ENCODE data around the gene CSNK1G3.

CSNK1G3 gene

GRCh38 chr5:123505633-123506032, 6.3 kb upstream of the CSNK1G3 start:
- Histone ChIP-seq H3K27ac (no peak overlapping the region), H3K36me3 (ENCODE audit: insufficient read depth, low read length) (no peaks in the 10 kb centered on the region), H3K4me3 (no peak overlapping the region), H3K9me3 (ENCODE audit: low read depth, low read length) (no peaks in the 10 kb centered on the region), H3K9ac (ENCODE audit: insufficient read length) (no peak overlapping the region)
- DNase-seq (ENCODE audit: low read depth, low spot score): no peak
- TF ChIP-seq FOXP2 (optimal IDR thresholded peaks at IDR 0.05; ENCODE audit: control extremely low read depth, extremely low read length, insufficient read depth): no peak
- no peak for TF ChIP-seq EZH2 (IDR thresholded peaks at IDR 0.05)
- no peak for TF ChIP-seq POLR2AphosphoS5 (IDR thresholded peaks at IDR 0.05; ENCODE audit: borderline replicate concordance, low read depth, low read length)

- no peaks in the 10 kb centered on the region; the same call in 1 of the 2 replicates for H3K9me3 ChIP-seq (ENCODE audit: low read depth, low read length)
- no peaks in the 10 kb centered on the region for H3K36me3 ChIP-seq (ENCODE audit: insufficient read depth, low read length)
- TF ChIP-seq FOXP2 (optimal IDR thresholded peaks at IDR 0.05; ENCODE audit: control extremely low read depth, extremely low read length, insufficient read depth) (no peak), POLR2AphosphoS5 (IDR thresholded peaks at IDR 0.05; ENCODE audit: borderline replicate concordance, low read depth, low read length) (no peak), EZH2 (IDR thresholded peaks at IDR 0.05) (no peak)
- DNase-seq (ENCODE audit: low read depth, low spot score): no peak
- no peak overlapping the region for H3K27ac ChIP-seq
- H3K9ac ChIP-seq (ENCODE audit: insufficient read length): no peak overlapping the region
- no peak overlapping the region for H3K4me3 ChIP-seq
Measured at GRCh38 chr5:123508441-123508840, 3.5 kb upstream of the CSNK1G3 start.

- Histone ChIP-seq H3K36me3 (ENCODE audit: insufficient read depth, low read length) (no peaks in the 10 kb centered on the region), H3K9me3 (ENCODE audit: low read depth, low read length) (no peaks in the 10 kb centered on the region; the same call in 1 of the 2 replicates), H3K9ac (ENCODE audit: insufficient read length) (peak overlapping the region; percentile 72), H3K4me3 (peak overlapping the region; percentile 94), H3K27ac (peak overlapping the region; percentile 65; the same call in 1 of the 2 replicates)
- DNase-seq (ENCODE audit: low read depth, low spot score): no peak
- TF ChIP-seq EZH2 (IDR thresholded peaks at IDR 0.05) (no peak), POLR2AphosphoS5 (IDR thresholded peaks at IDR 0.05; ENCODE audit: borderline replicate concordance, low read depth, low read length) (no peak), FOXP2 (optimal IDR thresholded peaks at IDR 0.05; ENCODE audit: control extremely low read depth, extremely low read length, insufficient read depth) (no peak)
Measured at GRCh38 chr5:123511290-123511647, 708 bp upstream of the CSNK1G3 start.

- Histone ChIP-seq H3K4me3 (peak overlapping the region; percentile 94), H3K36me3 (ENCODE audit: insufficient read depth, low read length) (no peaks in the 10 kb centered on the region), H3K27ac (no peak overlapping the region), H3K9ac (ENCODE audit: insufficient read length) (peak overlapping the region; percentile 85), H3K9me3 (ENCODE audit: low read depth, low read length) (no peaks in the 10 kb centered on the region; the same call in 1 of the 2 replicates)
- no peak for TF ChIP-seq EZH2 (IDR thresholded peaks at IDR 0.05)
- TF ChIP-seq FOXP2 (optimal IDR thresholded peaks at IDR 0.05; ENCODE audit: control extremely low read depth, extremely low read length, insufficient read depth): no peak
- no peak for TF ChIP-seq POLR2AphosphoS5 (IDR thresholded peaks at IDR 0.05; ENCODE audit: borderline replicate concordance, low read depth, low read length)
- no peak for DNase-seq (ENCODE audit: low read depth, low spot score)
Measured at GRCh38 chr5:123512611-123513461, 859 bp downstream of the CSNK1G3 start.

GRCh38 chr5:123514615-123515355, 2.8 kb downstream of the CSNK1G3 start:
- no peak overlapping the region for H3K27ac ChIP-seq
- DNase-seq (ENCODE audit: low read depth, low spot score): no peak
- no peaks in the 10 kb centered on the region for H3K36me3 ChIP-seq (ENCODE audit: insufficient read depth, low read length)
- TF ChIP-seq EZH2 (IDR thresholded peaks at IDR 0.05) (no peak), POLR2AphosphoS5 (IDR thresholded peaks at IDR 0.05; ENCODE audit: borderline replicate concordance, low read depth, low read length) (no peak), FOXP2 (optimal IDR thresholded peaks at IDR 0.05; ENCODE audit: control extremely low read depth, extremely low read length, insufficient read depth) (no peak)
- no peak overlapping the region for H3K9ac ChIP-seq (ENCODE audit: insufficient read length)
- H3K9me3 ChIP-seq (ENCODE audit: low read depth, low read length): no peaks in the 10 kb centered on the region; the same call in 1 of the 2 replicates
- no peak overlapping the region for H3K4me3 ChIP-seq

GRCh38 chr5:123515904-123516303, 3.9 kb downstream of the CSNK1G3 start:
- no peaks in the 10 kb centered on the region for H3K36me3 ChIP-seq (ENCODE audit: insufficient read depth, low read length)
- TF ChIP-seq EZH2 (IDR thresholded peaks at IDR 0.05) (no peak), POLR2AphosphoS5 (IDR thresholded peaks at IDR 0.05; ENCODE audit: borderline replicate concordance, low read depth, low read length) (no peak), FOXP2 (optimal IDR thresholded peaks at IDR 0.05; ENCODE audit: control extremely low read depth, extremely low read length, insufficient read depth) (no peak)

GRCh38 chr5:123517476-123517875, 5.5 kb downstream of the CSNK1G3 start:
- no peak overlapping the region for H3K4me3 ChIP-seq
- H3K36me3 ChIP-seq (ENCODE audit: insufficient read depth, low read length): no peaks in the 10 kb centered on the region
- no peak overlapping the region for H3K27ac ChIP-seq
- TF ChIP-seq FOXP2 (optimal IDR thresholded peaks at IDR 0.05; ENCODE audit: control extremely low read depth, extremely low read length, insufficient read depth) (no peak), EZH2 (IDR thresholded peaks at IDR 0.05) (no peak), POLR2AphosphoS5 (IDR thresholded peaks at IDR 0.05; ENCODE audit: borderline replicate concordance, low read depth, low read length) (no peak)
- no peak overlapping the region for H3K9ac ChIP-seq (ENCODE audit: insufficient read length)
- no peak for DNase-seq (ENCODE audit: low read depth, low spot score)
- H3K9me3 ChIP-seq (ENCODE audit: low read depth, low read length): no peaks in the 10 kb centered on the region

More at GRCh38 chr5:123515904-123516303, 3.9 kb downstream of the CSNK1G3 start:
- H3K4me3 ChIP-seq: 0 out of 2 replicates have a peak overlapping the region, but pooled peaks have one; percentile 4
- no peak overlapping the region for H3K9ac ChIP-seq (ENCODE audit: insufficient read length)
- no peaks in the 10 kb centered on the region; the same call in 1 of the 2 replicates for H3K9me3 ChIP-seq (ENCODE audit: low read depth, low read length)
- DNase-seq (ENCODE audit: low read depth, low spot score): no peak
- no peak overlapping the region for H3K27ac ChIP-seq

GRCh38 chr5:123518111-123518510, 6.1 kb downstream of the CSNK1G3 start:
- Histone ChIP-seq H3K9me3 (ENCODE audit: low read depth, low read length) (no peaks in the 10 kb centered on the region), H3K36me3 (ENCODE audit: insufficient read depth, low read length) (no peaks in the 10 kb centered on the region), H3K4me3 (no peak overlapping the region), H3K27ac (no peak overlapping the region), H3K9ac (ENCODE audit: insufficient read length) (no peak overlapping the region)
- TF ChIP-seq POLR2AphosphoS5 (IDR thresholded peaks at IDR 0.05; ENCODE audit: borderline replicate concordance, low read depth, low read length) (no peak), EZH2 (IDR thresholded peaks at IDR 0.05) (no peak), FOXP2 (optimal IDR thresholded peaks at IDR 0.05; ENCODE audit: control extremely low read depth, extremely low read length, insufficient read depth) (no peak)
- DNase-seq (ENCODE audit: low read depth, low spot score): no peak
